HEK293T (cell line): ENCODE data around the gene IDS.
"Not testable (repeated sequence)": the region's sequence is repeated elsewhere in the genome, so short reads cannot be mapped to it uniquely, and the experiment has no call there.

ENCODE experiments used
- ARNT ChIP-seq: fragments of 450-650 bp; IDR thresholded peaks from 2 replicates; pipeline ENCODE4 v1.6.1; 2017; ENCODE audit warnings: mild to moderate bottlenecking
- FOXM1 ChIP-seq: fragments of 450-650 bp; IDR thresholded peaks from 2 replicates; pipeline ENCODE4 v1.6.1; 2017; ENCODE audit warnings: mild to moderate bottlenecking, borderline replicate concordance
- HDGF ChIP-seq: fragments of 450-650 bp; IDR thresholded peaks from 2 replicates; pipeline ENCODE4 v1.6.1; 2017; ENCODE audit warnings: antibody characterized with exemption, borderline replicate concordance
- PKNOX1 ChIP-seq: fragments of 450-650 bp; IDR thresholded peaks from 2 replicates; pipeline ENCODE4 v1.6.1; 2016
- SP1 ChIP-seq: fragments of 450-650 bp; IDR thresholded peaks from 2 replicates; pipeline ENCODE4 v1.6.1; 2017
- TARDBP ChIP-seq: fragments of 450-650 bp; IDR thresholded peaks from 2 replicates; pipeline ENCODE4 v1.6.1; 2016

DNA sequence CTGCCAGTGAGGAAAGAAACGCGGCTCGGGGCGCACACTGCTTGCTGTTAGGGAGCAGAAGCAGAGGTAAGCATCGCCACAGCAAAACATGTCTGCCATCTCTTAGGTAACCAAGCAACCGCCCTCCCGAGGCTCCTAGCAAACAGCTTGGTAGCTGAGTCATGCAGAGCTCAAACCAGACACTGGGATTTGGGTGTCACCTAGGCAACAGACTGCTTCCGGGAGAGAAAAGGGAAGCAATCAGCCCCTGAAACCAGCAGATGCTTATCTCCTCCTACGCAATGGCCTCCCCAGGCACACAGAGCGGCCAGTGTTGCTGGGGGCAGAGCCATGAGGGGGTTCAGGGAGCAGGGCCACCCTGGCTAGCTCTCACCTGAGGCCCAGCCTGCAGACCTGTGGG, 1.7 kb downstream of the IDS start:
- TF ChIP-seq PKNOX1, FOXM1, SP1, ARNT, HDGF, TARDBP: not testable (repeated sequence)
